ENCODE data around the gene HSPA1B. TPM values are rescaled to one million over a fixed set of nuclear protein-coding genes. Genes with fewer than 3 reads are reported as not detected.

Gene HSPA1B
- total RNA-seq, 2 donors from 2014 or later, result 78.4 to 118 TPM

DNA sequence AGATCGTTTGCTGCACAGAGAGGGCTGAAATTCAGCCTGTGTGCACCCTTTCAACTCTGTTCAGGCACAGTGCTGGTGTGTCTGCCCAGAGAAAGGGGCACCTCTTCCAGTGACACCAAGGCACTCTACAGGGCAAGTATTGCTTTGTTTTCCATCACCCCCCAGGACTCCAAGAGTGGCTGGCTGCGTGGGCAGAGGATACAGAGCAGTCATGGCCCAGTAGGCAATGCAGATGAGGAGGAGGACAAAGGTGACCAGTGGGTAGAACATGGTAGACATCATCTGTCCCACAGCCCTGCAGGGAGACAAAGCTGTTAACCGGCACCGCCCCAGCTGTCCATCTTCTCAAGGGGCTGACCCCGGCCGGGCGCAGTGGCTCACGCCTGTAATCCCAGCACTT, 41.8 kb downstream of the HSPA1B start:
- H3K27me3 Mint-ChIP-seq, result peaks cover 3% of the 10 kb centered on the region
- no peaks in the 10 kb centered on the region for H3K36me3 Mint-ChIP-seq (ENCODE audit: low read depth)
- no peak overlapping the region for H3K4me3 Mint-ChIP-seq
- no peaks in the 10 kb centered on the region for H3K9me3 Mint-ChIP-seq
- ATAC-seq (replicated peaks), result no peak
- peaks cover 3% of the 10 kb centered on the region for H3K4me1 Mint-ChIP-seq
- H3K27ac Mint-ChIP-seq, result no peak overlapping the region

DNA sequence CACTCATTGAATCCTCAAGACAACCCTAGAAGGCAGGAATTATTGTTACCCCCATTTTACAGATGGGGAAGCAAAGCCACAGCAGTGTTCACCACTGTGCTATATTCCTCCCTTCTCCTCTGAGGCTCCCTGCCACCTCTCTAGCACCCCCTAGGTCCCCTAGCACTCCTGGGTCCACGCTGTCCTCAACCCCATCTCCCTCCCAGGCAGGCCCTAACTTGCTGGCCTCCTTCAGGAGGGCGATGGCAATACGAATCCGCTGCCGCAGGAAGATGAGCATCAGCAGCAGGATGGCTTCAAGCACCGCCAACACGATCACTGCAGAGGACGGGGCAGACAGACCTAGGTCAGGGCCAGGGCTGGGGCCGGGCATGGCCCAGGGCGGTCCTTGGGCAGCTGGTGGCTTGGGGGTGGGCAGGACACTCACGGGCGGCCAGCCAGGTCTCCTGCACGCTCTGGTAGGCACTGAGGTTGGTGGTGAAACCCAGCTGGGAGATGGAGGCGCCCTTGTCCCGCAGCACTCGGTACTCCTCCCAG, 42.9 kb downstream of the HSPA1B start:
- H3K27me3 Mint-ChIP-seq, result peaks cover 3% of the 10 kb centered on the region
- H3K4me1 Mint-ChIP-seq, result peaks cover 3% of the 10 kb centered on the region
- H3K4me3 Mint-ChIP-seq, result no peak overlapping the region
- no peaks in the 10 kb centered on the region for H3K36me3 Mint-ChIP-seq (ENCODE audit: low read depth)
- H3K27ac Mint-ChIP-seq, result no peak overlapping the region
- no peaks in the 10 kb centered on the region for H3K9me3 Mint-ChIP-seq
- ATAC-seq (replicated peaks), result peak; percentile 35

DNA sequence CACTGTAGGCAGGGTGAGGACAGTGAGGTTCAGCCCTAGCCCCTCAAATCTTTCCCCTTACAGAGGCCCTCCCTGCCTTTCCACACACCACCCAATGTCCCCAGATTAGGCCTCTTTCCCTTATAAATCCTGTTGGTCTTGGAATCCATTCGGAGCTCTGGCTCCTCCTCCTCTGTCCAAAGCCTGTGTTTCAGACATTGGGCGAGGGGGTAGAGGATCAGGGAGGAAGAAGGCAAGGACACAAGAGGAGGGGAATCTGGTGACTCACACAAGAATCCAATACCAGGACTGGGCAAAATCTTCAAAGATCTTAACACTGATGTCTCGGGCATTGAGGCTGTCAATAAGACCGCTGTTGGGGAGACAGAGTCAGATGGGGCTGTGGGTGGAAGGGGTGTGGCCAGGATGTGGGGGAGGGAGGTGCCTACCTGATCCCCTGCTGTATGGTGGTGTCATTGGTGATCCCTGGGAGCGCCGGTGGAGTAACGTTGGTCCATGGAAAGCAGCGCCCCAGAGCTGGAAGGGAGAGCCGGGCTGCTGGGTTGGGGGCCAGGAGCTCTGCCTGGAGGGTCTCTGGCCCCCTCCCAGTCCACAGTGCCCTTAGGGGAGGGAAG, 43.6 kb downstream of the HSPA1B start:
- H3K27ac Mint-ChIP-seq, result no peak overlapping the region
- H3K9me3 Mint-ChIP-seq, result no peaks in the 10 kb centered on the region
- no peak overlapping the region for H3K4me3 Mint-ChIP-seq
- peaks cover 3% of the 10 kb centered on the region for H3K4me1 Mint-ChIP-seq
- no peaks in the 10 kb centered on the region for H3K36me3 Mint-ChIP-seq (ENCODE audit: low read depth)
- peaks cover 3% of the 10 kb centered on the region for H3K27me3 Mint-ChIP-seq
- ATAC-seq (replicated peaks), result no peak

DNA sequence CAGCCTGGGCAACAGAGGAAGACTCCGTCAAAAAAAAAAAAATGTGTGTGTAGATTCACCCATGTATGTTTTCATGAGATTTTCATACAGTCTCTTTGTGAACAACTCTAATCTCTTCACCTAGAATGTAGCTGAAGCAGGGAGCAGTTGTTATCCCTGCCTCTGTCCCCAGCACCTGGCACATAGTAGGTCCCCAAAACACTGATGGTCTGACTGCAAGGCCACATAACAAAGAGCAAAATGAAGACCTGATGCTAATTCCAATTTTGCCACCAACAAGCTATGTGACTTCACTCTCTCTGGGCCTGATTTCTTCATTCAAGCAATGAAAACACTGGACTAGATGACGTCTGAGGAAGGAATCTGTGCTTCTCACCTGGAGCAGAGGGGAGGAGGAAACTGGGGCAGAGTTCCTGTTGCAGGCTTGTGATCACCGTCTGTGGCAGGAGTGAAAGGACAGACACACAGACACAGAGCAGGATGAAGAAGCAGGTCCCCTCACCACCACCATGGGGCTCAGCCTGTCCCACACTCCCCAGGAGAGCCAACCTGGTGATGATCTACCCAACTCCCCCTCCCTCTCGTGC, 46.6 kb downstream of the HSPA1B start:
- peaks cover 3% of the 10 kb centered on the region for H3K4me1 Mint-ChIP-seq
- ATAC-seq (replicated peaks), result no peak
- no peaks in the 10 kb centered on the region for H3K36me3 Mint-ChIP-seq (ENCODE audit: low read depth)
- H3K9me3 Mint-ChIP-seq, result no peaks in the 10 kb centered on the region
- peak overlapping the region; percentile 67 for H3K27ac Mint-ChIP-seq
- H3K4me3 Mint-ChIP-seq, result no peak overlapping the region
- H3K27me3 Mint-ChIP-seq, result peaks cover 3% of the 10 kb centered on the region

DNA sequence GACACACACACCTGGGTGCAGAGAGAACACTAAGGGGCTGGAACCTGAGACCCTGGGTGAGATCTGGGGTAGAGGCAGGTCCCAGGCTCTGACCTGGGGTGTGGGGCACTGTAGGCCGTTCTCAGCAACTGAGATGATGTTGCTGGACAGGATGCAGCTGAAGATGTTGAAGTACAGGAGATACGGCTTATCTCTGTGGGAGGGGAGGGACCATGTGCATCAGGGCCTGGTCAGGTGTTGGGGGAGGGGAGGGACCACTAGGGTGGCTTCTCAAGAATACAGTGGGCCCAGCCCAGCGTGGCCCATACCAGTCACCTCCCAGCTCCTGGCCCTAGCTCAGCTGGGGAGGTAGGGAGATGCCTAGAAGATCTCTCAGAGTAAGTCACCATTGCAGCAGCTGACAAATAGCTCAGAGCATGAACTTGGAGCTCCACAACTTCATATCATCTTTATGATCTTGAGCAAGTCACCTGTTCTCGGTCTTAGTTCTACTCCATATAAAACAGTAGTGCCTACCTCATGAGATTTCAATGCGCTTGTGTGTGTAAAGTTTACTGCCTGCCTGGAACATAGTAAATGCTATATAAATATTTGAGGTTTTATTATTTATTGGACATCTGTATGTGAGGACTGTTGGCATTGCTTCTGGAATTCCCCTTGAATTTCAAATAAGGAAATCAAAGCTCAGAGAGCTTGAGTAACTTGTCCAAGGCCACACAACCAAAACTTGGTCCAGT, 47.5 kb downstream of the HSPA1B start:
- no peak overlapping the region for H3K4me3 Mint-ChIP-seq
- peaks cover 3% of the 10 kb centered on the region for H3K27me3 Mint-ChIP-seq
- H3K9me3 Mint-ChIP-seq, result no peaks in the 10 kb centered on the region
- ATAC-seq (replicated peaks), result no peak
- peak overlapping the region; percentile 67 for H3K27ac Mint-ChIP-seq
- peaks cover 3% of the 10 kb centered on the region for H3K4me1 Mint-ChIP-seq
- H3K36me3 Mint-ChIP-seq (ENCODE audit: low read depth), result peaks cover 7% of the 10 kb centered on the region

DNA sequence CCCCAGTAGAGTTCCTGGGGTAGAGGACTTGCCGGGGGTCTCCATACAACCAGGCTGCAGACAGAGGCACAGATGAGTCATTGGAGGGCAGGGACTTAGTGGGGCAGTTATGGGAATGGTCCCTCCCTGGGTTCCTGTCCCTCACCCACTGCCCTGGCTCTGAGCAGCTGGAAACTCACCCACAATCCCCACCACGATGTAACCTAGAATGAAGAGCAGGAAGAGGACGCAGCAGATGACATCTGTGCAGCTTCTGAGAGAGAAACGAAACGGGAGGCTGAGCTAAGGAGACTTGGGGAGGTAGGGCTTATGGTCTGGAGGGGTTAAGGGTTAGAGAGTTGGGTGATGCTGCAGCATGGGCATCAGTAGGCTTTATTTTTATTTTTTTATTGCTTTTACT, 48.3 kb downstream of the HSPA1B start:
- no peaks in the 10 kb centered on the region for H3K9me3 Mint-ChIP-seq
- no peak overlapping the region for H3K27ac Mint-ChIP-seq
- no peak for ATAC-seq (replicated peaks)
- H3K4me1 Mint-ChIP-seq, result peaks cover 3% of the 10 kb centered on the region
- no peak overlapping the region for H3K4me3 Mint-ChIP-seq
- peaks cover 15% of the 10 kb centered on the region for H3K36me3 Mint-ChIP-seq (ENCODE audit: low read depth)
- H3K27me3 Mint-ChIP-seq, result peaks cover 3% of the 10 kb centered on the region

DNA sequence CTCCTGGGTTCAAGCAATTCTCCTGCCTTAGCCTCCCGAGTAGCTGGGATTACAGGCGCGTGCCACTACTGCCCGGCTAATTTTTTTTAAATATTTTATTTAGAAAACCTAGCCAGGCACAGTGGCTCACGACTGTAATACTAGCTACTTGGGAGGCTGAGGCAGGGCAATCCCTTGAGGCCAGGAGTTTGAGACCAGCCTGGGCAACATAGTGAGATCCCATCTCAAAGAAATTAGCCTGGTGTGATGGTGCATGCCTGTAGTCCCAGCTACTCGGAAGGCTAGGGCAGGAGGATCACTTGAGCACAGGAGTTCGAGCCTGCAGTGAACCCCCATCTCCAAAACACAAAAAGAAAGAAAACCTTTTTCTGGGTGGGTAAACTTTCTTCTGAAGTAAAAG, 48.8 kb downstream of the HSPA1B start:
- H3K9me3 Mint-ChIP-seq, result no peaks in the 10 kb centered on the region
- H3K36me3 Mint-ChIP-seq (ENCODE audit: low read depth), result peaks cover 19% of the 10 kb centered on the region
- H3K27me3 Mint-ChIP-seq, result peaks cover 3% of the 10 kb centered on the region
- no peak overlapping the region for H3K27ac Mint-ChIP-seq
- H3K4me3 Mint-ChIP-seq, result no peak overlapping the region
- ATAC-seq (replicated peaks), result no peak
- H3K4me1 Mint-ChIP-seq, result peaks cover 3% of the 10 kb centered on the region

DNA sequence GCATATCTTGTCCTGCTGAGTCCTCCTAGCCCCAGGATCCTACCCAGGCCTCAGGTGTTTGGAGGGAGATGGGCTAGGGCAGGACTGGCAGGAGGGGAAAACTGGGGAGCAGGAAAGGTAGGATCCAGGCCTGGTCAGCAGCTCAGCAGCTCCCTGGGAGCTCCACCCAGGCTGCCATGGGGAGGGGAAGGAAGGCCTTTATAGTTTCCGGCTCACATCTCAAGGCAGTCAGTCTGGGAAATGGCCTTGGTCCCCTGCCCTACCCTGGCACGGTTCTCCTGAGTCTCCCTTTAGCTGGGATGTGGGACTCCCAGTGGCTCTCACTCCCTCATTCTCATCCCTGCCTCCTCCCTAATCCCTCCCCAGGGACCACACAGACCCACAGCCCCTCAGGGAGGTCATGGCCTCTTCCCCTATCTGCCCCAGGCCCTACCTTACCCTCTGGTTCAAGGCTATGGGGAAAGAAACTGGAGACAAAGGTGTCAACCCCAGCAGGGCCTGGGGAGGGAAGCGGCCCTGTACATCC, 49.6 kb downstream of the HSPA1B start:
- Mint-ChIP-seq H3K4me1 (peaks cover 3% of the 10 kb centered on the region), H3K27ac (no peak overlapping the region), H3K4me3 (no peak overlapping the region), H3K27me3 (no peaks in the 10 kb centered on the region), H3K9me3 (no peaks in the 10 kb centered on the region), H3K36me3 (ENCODE audit: low read depth) (peaks cover 28% of the 10 kb centered on the region)
- ATAC-seq (replicated peaks), result no peak

DNA sequence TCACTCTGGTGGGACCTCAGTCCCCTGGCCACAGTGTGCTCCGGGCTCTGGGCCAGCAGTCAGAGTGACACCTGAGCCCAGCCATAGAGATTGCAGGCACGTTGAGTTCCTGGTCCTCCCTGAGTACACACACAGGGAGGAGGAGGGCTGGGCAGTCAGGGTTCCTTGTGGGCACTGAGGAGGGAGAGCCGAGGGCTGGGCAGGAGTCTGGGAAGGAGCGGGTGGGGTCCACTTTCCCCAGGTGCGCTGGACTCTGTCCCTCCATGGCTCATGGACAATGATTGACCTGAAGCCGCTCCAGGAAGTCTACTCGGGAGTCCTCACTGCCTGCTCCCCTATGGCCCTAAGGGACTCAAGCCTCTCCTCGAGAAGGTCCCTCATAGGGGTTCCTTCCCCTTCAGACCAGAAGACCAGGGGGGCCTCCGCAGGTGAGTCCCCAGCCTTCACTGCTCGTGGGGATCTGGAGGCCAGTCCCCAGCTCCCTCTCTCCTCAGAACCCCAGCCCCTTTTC, 50.2 kb downstream of the HSPA1B start:
- no peak overlapping the region for H3K27ac Mint-ChIP-seq
- H3K36me3 Mint-ChIP-seq (ENCODE audit: low read depth), result peaks cover 33% of the 10 kb centered on the region
- no peak overlapping the region for H3K4me3 Mint-ChIP-seq
- no peaks in the 10 kb centered on the region for H3K9me3 Mint-ChIP-seq
- ATAC-seq (replicated peaks), result no peak
- peaks cover 3% of the 10 kb centered on the region for H3K4me1 Mint-ChIP-seq
- no peaks in the 10 kb centered on the region for H3K27me3 Mint-ChIP-seq

DNA sequence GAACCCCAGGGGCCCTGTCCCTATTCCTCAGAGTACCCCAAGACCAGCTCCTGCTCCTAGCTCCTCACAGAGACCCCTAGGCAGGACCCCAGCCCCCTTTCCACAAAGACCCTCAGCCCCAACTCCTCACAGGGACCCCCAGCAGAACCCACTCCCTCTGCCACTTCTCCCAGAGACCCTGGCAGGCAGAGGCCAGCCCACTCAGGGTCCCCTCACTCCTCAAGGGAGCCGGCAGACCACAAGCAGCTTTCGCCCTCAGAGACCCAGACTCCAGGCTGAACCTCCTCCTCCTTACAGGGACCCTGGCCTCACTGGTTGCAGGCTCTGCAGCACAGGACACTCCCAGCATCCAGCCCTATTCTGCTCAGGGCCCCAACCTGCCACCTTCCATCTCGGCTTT, 50.7 kb downstream of the HSPA1B start:
- Mint-ChIP-seq H3K4me1 (peaks cover 3% of the 10 kb centered on the region), H3K36me3 (ENCODE audit: low read depth) (peaks cover 38% of the 10 kb centered on the region), H3K4me3 (no peak overlapping the region), H3K9me3 (no peaks in the 10 kb centered on the region), H3K27me3 (no peaks in the 10 kb centered on the region), H3K27ac (no peak overlapping the region)
- no peak for ATAC-seq (replicated peaks)

DNA sequence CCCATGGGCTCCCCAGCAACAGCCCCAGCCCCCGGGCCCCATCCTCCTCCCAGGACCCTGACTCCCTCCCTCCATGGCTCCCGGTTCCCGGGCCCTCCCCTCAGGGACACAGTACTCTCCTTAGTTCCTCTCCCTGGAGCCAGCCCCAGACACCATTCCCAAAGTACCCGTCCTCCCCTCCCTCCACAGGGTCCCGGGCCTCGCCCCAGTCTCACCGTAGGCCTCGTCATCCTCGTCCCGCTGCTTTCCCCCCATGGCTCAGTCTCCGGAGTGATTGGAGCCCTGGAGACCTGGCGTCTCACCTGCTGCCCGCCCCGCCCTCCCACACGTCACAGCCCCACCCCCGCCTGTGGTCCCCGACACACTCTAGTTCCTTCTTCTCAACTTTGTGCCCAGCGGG, 51.2 kb downstream of the HSPA1B start, which contains the start of gene SLC44A4:
TSS of gene SLC44A4 (minus strand) at position 272 of the 400 bp plus-strand sequence. CDS start at position 255, 17 bp downstream.
- no peak within 1 kb of the TSS for H3K4me3 Mint-ChIP-seq
- peaks cover 3% of the 10 kb centered on the region for H3K4me1 Mint-ChIP-seq
- ATAC-seq (replicated peaks), result no peak
- peaks cover 41% of the 10 kb centered on the region for H3K36me3 Mint-ChIP-seq (ENCODE audit: low read depth)
- no peaks in the 10 kb centered on the region for H3K9me3 Mint-ChIP-seq
- no peak within 1 kb of the TSS for H3K27ac Mint-ChIP-seq
- H3K27me3 Mint-ChIP-seq, result no peaks in the 10 kb centered on the region

DNA sequence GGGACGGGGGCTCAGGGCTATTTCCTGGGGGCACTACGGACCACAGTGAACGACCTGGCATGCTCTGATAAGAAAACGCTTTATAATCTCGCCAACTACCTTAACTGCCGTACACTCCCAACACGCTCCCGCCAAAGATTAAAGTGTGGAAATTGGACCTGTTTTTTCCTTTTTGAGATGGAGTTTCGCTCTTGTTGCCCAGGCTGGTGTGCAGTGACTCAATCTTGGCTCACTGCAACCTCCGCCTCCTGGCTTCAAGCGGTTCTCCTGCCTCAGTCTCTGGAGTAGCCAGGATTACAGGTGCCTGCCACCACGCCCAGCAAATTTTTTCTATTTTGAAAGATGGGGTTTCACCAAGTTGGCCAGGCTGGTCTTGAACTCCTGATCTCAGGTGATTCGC, 51.6 kb downstream of the HSPA1B start:
- no peak for ATAC-seq (replicated peaks)
- H3K4me3 Mint-ChIP-seq, result no peak overlapping the region
- peaks cover 45% of the 10 kb centered on the region for H3K36me3 Mint-ChIP-seq (ENCODE audit: low read depth)
- peaks cover 2% of the 10 kb centered on the region for H3K4me1 Mint-ChIP-seq
- no peaks in the 10 kb centered on the region for H3K9me3 Mint-ChIP-seq
- no peak overlapping the region for H3K27ac Mint-ChIP-seq
- no peaks in the 10 kb centered on the region for H3K27me3 Mint-ChIP-seq
